ENCODE data around the gene ITIH4.
"Not testable (repeated sequence)": the region's sequence is repeated elsewhere in the genome, so short reads cannot be mapped to it uniquely, and the experiment has no call there.

ITIH4 gene

GRCh38 chr3:52783211-52783555 is 47.3 kb downstream of the ITIH4 start:
- no peak for DNase-seq (ENCODE audit: low read depth)

GRCh38 chr3:52782412-52783210 is 47.9 kb downstream of the ITIH4 start:
- no peak for DNase-seq (ENCODE audit: low read depth)

- DNase-seq (ENCODE audit: low read depth), result no peak
Observed at GRCh38 chr3:52781741-52782140, 48.7 kb downstream of the ITIH4 start.

GRCh38 chr3:52779837-52780585 is 50.5 kb downstream of the ITIH4 start:
- DNase-seq (ENCODE audit: low read depth), result no peak

GRCh38 chr3:52779011-52779836 is 51.2 kb downstream of the ITIH4 start:
- no peak for DNase-seq (ENCODE audit: low read depth)

GRCh38 chr3:52777959-52778805 is 52.3 kb downstream of the ITIH4 start:
- DNase-seq (ENCODE audit: low read depth), result no peak

GRCh38 chr3:52777127-52777958 is 53.1 kb downstream of the ITIH4 start, which contains the start of gene ITIH1:
ITIH1 (plus strand) TSS chr3:52777599; CDS start chr3:52777616, 17 bp downstream.
- DNase-seq (ENCODE audit: low read depth), result no peak

- not testable (repeated sequence) for DNase-seq (ENCODE audit: low read depth)
Observed at GRCh38 chr3:52776486-52776885, 54.0 kb downstream of the ITIH4 start.

- no peak for DNase-seq (ENCODE audit: low read depth)
Observed at GRCh38 chr3:52775877-52776276, 54.6 kb downstream of the ITIH4 start.

GRCh38 chr3:52774901-52775864 is 55.3 kb downstream of the ITIH4 start:
- DNase-seq (ENCODE audit: low read depth), result no peak

- no peak for DNase-seq (ENCODE audit: low read depth)
Observed at GRCh38 chr3:52774066-52774713, 56.3 kb downstream of the ITIH4 start.

- no peak for DNase-seq (ENCODE audit: low read depth)
Observed at GRCh38 chr3:52773361-52774065, 57.0 kb downstream of the ITIH4 start.

GRCh38 chr3:52771702-52772101 is 58.8 kb downstream of the ITIH4 start:
- no peak for DNase-seq (ENCODE audit: low read depth)

GRCh38 chr3:52771334-52771681 is 59.2 kb downstream of the ITIH4 start:
- no peak for DNase-seq (ENCODE audit: low read depth)

GRCh38 chr3:52770496-52771333 is 59.8 kb downstream of the ITIH4 start, which contains the start of gene NEK4:
NEK4 (minus strand) TSS chr3:52770940; CDS start chr3:52770746, 194 bp downstream.
- DNase-seq (ENCODE audit: low read depth), result peak; percentile 77

- DNase-seq (ENCODE audit: low read depth), result no peak
Observed at GRCh38 chr3:52769786-52770455, 60.6 kb downstream of the ITIH4 start.

- no peak for DNase-seq (ENCODE audit: low read depth)
Observed at GRCh38 chr3:52763466-52763865, 67.0 kb downstream of the ITIH4 start.

Data from GM04504 (cell line).